Activated CD4-positive, CD25-positive, alpha-beta regulatory T cell (primary cell): Measurements from ENCODE around the gene PPP3CA.

ENCODE experiments used
- DNase-seq, 4 experiments: peaks; one replicate each; lab custom pipeline; 2025; lab: John Stamatoyannopoulos, UW

PPP3CA gene

GRCh38 chr4:101288365-101289145 is 58.8 kb downstream of the PPP3CA start:
- DNase-seq: no peak

DNA sequence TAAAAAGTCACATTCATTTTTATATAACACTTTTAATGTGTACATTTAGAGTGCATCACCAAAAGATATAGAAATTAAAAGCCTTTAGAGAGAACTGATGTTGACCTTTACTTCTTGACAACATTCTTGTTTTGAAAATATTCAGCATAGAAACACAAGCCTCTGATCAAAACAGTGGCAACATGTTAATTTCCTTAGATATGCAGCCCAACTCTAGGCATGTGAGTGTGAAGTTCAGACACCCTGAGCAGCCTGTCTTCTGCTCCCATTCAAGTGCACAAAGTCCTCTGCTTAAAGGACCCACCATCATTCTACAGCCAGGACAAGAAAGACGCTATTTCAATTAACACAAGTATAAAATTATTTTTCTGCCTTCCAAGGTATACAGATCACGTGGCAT is 60.0 kb downstream of the PPP3CA start:
- no peak for DNase-seq

DNA sequence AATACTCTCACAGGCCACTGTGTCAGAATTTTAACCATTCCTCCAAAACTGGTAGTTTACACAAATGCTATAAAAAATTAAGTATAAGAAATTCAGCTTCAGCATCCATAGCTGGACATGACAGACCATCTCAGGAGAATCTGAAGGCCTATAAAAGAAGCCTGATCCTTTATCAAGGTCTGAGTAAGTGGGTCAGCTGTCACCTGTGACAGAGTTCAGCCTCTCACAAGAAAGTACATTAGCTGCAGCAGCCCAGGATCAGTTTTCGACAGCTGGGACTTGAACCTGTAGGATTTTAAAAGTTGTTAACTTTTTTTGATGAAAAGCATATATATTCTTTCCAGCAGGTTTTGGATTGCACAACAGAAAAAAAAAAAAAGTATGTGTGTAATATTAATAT is 60.7 kb downstream of the PPP3CA start:
- no peak for DNase-seq

- no peak for DNase-seq
Observed at GRCh38 chr4:101285985-101286384, 61.3 kb downstream of the PPP3CA start.

DNA sequence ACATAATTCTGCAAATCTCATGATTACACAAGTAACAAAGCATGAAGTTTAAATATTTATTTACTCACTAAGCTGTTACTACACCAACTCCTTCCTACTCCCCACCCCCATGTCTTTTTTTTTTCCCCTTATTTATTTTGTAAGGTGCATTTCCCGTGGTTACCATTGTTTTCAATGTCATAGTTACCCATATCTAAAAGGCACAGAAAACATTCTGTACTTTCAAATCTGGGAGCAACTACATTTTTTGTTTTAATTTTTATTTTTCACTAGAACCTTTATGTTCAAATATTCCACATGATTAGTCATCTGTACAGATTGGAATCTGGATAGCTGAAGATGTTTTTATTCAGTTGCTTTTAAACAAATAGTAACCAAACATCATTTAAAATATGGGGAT is 62.8 kb downstream of the PPP3CA start:
- DNase-seq: no peak

DNA sequence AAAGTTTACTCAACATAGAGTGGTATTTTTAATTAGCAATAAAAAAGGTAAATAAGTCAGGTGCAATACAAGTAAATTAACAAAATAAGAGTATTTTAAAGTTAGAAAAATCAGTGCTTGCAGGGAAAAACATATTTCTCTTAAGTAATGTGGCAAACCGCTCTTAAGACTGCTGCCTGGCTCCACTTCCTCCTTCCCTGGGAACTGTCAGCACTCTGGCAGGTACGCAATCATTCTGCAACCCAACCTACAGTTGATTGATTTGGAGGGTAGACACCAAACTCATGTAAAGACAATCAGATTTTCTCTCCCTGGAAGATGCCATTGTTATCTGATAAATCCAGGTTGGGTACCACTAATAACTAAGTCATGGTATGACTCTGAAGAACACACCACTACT is 63.9 kb downstream of the PPP3CA start:
- DNase-seq: no peak

DNA sequence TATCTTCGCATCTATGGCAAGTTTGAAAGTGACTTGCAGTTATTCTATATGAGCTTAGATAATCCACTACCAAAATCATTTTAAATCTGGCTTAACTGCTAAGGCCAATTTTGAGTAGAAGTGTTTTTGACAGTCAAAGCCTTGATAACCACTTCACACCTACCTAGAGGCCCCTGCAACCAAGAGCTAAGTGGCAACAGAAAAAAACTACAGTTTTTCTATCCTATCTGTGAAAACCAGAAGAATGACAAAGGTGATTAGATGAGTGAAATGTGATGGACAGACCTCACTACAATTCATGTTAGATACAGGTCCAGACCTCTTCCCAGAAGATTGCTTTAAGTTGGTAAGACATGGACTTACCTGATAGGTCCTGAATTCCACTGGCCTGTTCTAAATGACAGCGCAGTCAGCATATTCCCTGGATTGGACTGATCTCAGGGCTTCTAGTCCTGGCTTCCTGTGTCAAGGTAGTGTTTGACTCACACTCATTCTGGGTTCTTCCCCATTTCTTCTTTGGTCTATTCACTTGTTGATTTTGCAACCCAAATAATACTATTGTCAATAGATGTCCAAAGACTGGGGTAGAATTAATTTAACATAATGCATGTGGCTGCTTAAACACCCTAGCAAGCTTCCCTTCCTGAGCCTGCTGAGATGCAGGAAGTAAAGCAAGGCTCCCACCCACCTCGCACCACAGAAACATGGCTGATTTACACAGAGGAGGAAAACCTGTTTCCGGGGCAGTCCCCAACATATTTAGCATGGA is 65.1 kb downstream of the PPP3CA start:
- no peak for DNase-seq

DNA sequence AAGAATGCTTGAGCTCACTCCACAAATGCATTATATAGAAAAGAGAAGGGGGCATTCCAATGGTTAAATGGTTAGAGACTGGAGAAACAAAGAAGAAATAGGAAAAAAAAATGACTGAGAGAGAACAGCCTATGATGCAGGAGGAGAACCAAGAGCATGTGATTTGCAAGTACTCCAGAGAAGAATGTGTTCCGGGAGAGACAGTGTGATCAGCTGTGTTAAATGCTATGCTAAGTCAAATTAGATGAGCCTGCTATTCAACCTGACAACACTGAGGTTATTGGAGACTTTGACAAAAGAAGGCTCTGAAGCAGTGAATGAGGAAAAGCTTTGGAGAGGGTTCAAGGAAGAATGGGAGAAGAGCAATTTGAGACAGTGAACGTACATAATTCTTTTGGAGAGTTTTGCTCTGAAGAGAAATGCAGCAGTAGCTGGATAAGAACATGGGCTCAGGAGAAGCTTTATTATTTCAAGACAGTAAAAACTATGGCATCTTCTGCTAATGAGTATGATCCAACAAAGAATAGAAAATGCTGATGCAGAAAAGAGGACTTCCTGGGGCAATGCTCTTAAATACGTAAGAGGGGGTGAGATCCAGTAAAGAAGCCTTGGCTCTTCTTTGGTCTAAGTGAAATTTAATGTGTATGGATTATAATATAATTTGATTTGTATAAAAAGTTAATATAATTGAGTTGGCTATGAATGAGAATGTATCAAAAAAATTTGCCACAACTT is 66.3 kb downstream of the PPP3CA start:
- DNase-seq: no peak

DNA sequence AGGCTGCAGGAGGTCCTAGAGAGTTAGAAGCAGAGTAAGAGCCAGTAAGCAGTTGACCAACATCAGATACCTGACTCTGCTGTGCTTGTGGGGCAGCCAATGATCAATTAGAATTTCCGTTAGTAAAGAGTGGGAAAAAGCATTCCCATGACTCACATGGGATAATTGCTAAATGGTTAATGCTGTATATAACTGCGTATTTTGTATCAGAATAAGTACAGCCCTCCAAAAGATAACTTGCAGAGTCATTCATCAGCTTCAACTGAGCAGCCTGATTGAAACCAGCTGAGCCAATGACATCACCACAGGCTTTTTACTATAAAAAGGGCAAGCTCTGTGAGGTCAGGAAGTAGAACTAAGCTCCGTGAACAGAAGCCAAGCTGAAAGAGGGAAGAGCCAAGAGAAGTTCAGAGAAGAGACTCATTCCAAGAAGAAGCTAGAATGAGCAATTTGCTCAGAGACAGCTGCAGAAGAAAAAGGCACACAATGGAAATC is 67.9 kb downstream of the PPP3CA start:
- no peak for DNase-seq

- no peak for DNase-seq
Observed at GRCh38 chr4:101277671-101278070, 69.7 kb downstream of the PPP3CA start.

GRCh38 chr4:101276661-101277060 is 70.7 kb downstream of the PPP3CA start:
- DNase-seq: no peak

DNA sequence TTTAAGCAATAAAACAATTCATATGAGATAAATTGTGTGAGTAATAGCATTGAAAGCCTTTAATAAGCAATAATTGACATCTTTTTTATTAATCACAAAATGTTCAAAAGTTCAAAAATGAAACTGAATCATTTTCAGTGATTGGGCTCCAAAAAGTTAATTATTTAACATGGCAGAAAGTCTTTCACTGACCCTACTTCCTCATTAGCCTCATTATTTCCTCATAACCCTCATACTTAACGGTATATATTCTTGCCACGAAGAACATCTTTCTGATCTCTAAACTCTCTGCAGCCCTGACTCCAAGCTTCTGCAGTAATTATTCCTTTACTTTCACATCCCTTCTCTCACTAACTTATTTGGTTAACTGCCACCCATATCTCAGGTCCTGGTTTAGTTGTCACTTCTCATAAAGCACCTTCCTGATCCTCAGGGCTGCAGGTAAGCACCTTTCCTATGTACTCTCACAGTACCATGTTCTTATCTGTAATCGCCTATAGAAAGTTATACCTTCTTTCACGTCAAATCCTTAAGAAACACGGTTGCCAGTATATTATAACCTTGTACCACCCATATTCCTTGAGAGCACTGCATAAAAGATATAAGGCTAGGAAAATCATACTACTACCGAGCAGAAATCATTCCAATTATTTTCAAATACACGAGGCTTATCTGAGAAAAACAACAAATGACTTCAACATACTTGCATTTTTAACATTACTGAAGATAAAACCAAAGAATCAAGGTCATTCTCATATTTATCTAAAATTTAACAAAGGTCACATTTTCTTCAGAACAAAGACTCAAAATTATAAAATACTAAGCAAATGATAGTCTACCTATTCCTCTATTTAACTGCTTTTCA is 72.2 kb downstream of the PPP3CA start:
- DNase-seq: no peak

- DNase-seq: no peak
Observed at GRCh38 chr4:101271516-101271915, 75.8 kb downstream of the PPP3CA start.

GRCh38 chr4:101269682-101270081 is 77.6 kb downstream of the PPP3CA start:
- no peak for DNase-seq

DNA sequence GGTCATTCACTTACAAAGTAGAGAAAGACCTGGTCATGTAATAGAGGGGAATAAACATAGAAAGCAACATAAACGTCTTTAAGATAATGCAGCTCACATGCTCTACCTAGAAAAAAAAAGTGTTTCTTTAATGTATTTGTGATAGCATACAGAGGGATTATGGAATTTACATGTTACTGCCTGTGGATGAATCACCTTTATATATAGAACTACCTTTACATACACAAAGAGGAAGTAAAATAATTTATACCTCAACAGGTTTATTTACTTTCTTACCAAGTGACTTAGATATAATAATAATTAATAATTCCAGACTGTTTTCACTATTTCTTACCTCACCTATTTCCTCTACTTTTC is 81.5 kb downstream of the PPP3CA start:
- no peak for DNase-seq

DNA sequence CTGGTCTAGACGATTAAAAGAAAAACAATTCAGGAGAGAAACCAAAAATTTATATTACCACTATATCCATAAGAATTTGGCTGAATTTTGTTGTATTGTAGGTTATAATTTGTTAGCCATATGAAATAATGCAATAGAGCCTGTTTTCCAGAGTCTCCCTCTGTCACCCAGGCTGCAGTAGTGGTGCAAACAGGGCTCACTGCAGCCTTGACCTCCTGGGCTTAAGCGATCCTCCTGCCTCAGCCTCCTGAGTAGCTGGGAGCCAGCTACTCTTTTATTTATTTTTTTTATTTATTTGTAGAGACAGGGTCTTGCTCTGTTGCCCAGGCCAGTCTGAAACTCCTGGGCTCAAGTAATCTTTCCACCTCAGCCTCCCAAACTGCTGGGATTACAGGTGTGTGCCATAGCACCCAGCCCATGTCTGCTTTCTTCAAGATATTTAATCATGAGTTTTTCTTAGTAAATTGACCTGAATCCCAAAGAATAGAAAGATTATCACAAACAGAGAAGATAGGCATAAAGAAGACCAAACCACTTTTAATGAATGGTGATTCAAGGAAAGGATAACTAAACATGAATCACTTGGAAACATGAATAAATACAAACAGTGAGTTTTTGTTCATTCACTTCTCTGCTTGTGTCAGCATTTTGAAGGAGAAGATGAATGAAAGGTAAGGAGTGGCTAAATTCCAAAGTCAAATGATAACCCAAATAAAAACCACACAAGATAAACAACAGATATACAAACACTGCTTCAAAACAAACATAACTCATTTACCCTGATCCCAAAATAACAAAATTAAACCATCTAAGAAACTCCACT is 82.1 kb downstream of the PPP3CA start:
- DNase-seq: no peak

DNA sequence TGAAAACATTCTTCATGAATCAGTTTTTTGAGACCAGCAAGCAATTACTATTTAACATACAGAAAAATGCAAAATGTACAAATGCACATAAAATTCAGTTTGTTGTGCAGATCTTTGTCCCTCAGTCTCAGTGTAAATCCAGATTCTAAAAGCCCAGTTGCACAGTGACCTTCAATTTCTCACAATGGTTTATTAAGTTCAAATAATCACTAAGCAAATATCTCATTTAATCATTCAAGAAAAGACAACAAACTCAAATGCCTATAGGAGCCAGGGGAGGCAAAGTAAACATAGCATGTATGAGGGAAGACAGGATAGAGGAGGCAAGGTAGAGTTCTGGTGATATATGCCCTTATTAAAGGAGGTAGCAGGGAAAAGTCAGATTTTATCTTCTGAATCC is 82.8 kb downstream of the PPP3CA start:
- DNase-seq: no peak

- DNase-seq: no peak
Observed at GRCh38 chr4:101262683-101263082, 84.6 kb downstream of the PPP3CA start.

GRCh38 chr4:101259876-101260275 is 87.5 kb downstream of the PPP3CA start:
- no peak for DNase-seq

GRCh38 chr4:101258883-101259282 is 88.4 kb downstream of the PPP3CA start:
- DNase-seq: no peak

- no peak for DNase-seq
Observed at GRCh38 chr4:101256222-101256621, 91.1 kb downstream of the PPP3CA start.
